ENCODE data around the gene CEP97.
"Not testable (repeated sequence)": the region's sequence is repeated elsewhere in the genome, so short reads cannot be mapped to it uniquely, and the experiment has no call there.

The CEP97 gene

GRCh38 chr3:101720851-101721840 is 3.3 kb upstream of the CEP97 start:
- Mint-ChIP-seq H3K27me3 (no peaks in the 10 kb centered on the region), H3K36me3 (peaks cover 2% of the 10 kb centered on the region), H3K4me3 (peak overlapping the region; percentile 0), H3K4me1 (peaks cover 48% of the 10 kb centered on the region), H3K9me3 (no peaks in the 10 kb centered on the region), H3K27ac (peak overlapping the region; percentile 83)
- CTCF ChIA-PET: interaction anchor here (0.7 to 1.1 kb wide), 2 partner anchors 82 to 103 kb away, joined by 3 to 5 read pairs; no protein-coding TSS in a partner anchor
- DNase-seq: no peak

- peaks cover 60% of the 10 kb centered on the region for H3K4me1 Mint-ChIP-seq
- peak overlapping the region; percentile 31 for H3K4me3 Mint-ChIP-seq
- peak; percentile 30 for DNase-seq
- H3K27me3 Mint-ChIP-seq: no peaks in the 10 kb centered on the region
- no peaks in the 10 kb centered on the region for H3K9me3 Mint-ChIP-seq
- peaks cover 10% of the 10 kb centered on the region for H3K36me3 Mint-ChIP-seq
- CTCF ChIA-PET: interaction anchor here (1.0 kb wide), 1 partner anchor 14 kb away, joined by 7 read pairs; no protein-coding TSS in a partner anchor
- peak overlapping the region; percentile 83 for H3K27ac Mint-ChIP-seq
Observed at GRCh38 chr3:101722394-101723173, 1.8 kb upstream of the CEP97 start.

- H3K27me3 Mint-ChIP-seq: no peaks in the 10 kb centered on the region
- peaks cover 25% of the 10 kb centered on the region for H3K36me3 Mint-ChIP-seq
- peak overlapping the region; percentile 99 for H3K4me3 Mint-ChIP-seq
- DNase-seq: peak; percentile 61
- CTCF ChIA-PET: interaction anchor here (1.2 to 1.8 kb wide), 3 partner anchors 10 to 49 kb away, joined by 3 to 8 read pairs (median 5); partner anchors contain the start of gene ZBTB11
- H3K4me1 Mint-ChIP-seq: peaks cover 61% of the 10 kb centered on the region
- no peaks in the 10 kb centered on the region for H3K9me3 Mint-ChIP-seq
- H3K27ac Mint-ChIP-seq: peak overlapping the region; percentile 94
Observed at GRCh38 chr3:101725194-101725889, 928 bp downstream of the CEP97 start.

- CTCF ChIA-PET: interaction anchor here (1.2 to 1.8 kb wide), 2 partner anchors 11 to 50 kb away, joined by 5 to 8 read pairs; partner anchors contain the start of gene ZBTB11
- Mint-ChIP-seq H3K27me3 (no peaks in the 10 kb centered on the region), H3K4me3 (peak overlapping the region; percentile 99), H3K9me3 (no peaks in the 10 kb centered on the region), H3K27ac (peak overlapping the region; percentile 94), H3K36me3 (peaks cover 30% of the 10 kb centered on the region), H3K4me1 (peaks cover 57% of the 10 kb centered on the region)
- DNase-seq: no peak
Observed at GRCh38 chr3:101725890-101726275, 1.5 kb downstream of the CEP97 start.

DNA sequence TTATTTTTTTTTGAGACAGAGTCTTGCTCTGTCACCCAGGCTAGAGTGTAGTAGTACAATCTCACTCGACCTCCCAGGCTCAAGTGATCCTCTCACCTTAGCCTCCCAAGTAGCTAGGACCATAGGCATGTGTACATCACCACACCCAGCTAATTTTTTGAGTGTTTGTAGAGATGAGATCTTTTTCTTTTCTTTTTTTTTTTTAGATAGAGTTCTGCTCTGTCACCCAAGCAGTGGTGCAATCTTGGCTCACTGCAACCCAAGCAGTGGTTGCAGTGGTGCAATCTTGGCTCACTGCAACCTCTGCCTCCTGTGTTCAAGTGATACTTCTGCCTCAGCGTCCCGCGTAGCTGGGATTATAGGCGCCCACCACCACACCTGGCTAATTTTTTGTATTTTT is 5.2 kb downstream of the CEP97 start:
- H3K27me3 Mint-ChIP-seq: no peaks in the 10 kb centered on the region
- no peak overlapping the region for H3K4me3 Mint-ChIP-seq
- peaks cover 30% of the 10 kb centered on the region for H3K4me1 Mint-ChIP-seq
- CTCF ChIA-PET: no interaction called here
- H3K36me3 Mint-ChIP-seq: peaks cover 58% of the 10 kb centered on the region
- no peaks in the 10 kb centered on the region for H3K9me3 Mint-ChIP-seq
- no peak for DNase-seq
- peak overlapping the region; percentile 15 for H3K27ac Mint-ChIP-seq

- DNase-seq: no peak
- H3K4me3 Mint-ChIP-seq: no peak overlapping the region
- peaks cover 22% of the 10 kb centered on the region for H3K4me1 Mint-ChIP-seq
- peaks cover 69% of the 10 kb centered on the region for H3K36me3 Mint-ChIP-seq
- H3K27me3 Mint-ChIP-seq: no peaks in the 10 kb centered on the region
- no peaks in the 10 kb centered on the region for H3K9me3 Mint-ChIP-seq
- CTCF ChIA-PET: no interaction called here
- H3K27ac Mint-ChIP-seq: no peak overlapping the region
Observed at GRCh38 chr3:101730839-101731238, 6.4 kb downstream of the CEP97 start.

DNA sequence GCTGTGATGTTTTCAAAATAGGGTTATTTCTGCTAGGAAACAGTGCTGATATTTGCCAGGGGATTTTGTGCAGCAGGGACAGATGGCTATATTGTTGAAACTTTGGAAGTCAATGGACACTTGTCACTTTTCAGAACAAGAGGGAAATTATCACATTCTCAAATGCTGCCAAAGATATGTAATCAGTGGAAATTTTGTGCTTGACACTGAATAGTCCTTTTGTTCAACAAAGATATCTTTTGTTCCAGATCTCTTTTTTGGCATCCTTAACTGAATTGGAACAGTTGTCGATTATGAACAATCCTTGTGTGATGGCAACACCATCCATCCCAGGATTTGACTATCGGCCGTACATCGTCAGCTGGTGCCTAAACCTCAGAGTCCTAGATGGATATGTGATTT is 7.8 kb downstream of the CEP97 start:
- no peak for DNase-seq
- H3K27ac Mint-ChIP-seq: no peak overlapping the region
- peaks cover 4% of the 10 kb centered on the region for H3K9me3 Mint-ChIP-seq
- CTCF ChIA-PET: no interaction called here
- H3K4me1 Mint-ChIP-seq: peaks cover 8% of the 10 kb centered on the region
- peaks cover 75% of the 10 kb centered on the region for H3K36me3 Mint-ChIP-seq
- H3K4me3 Mint-ChIP-seq: no peak overlapping the region
- no peaks in the 10 kb centered on the region for H3K27me3 Mint-ChIP-seq

- peaks cover 13% of the 10 kb centered on the region for H3K9me3 Mint-ChIP-seq
- no peaks in the 10 kb centered on the region for H3K4me1 Mint-ChIP-seq
- H3K4me3 Mint-ChIP-seq: no peak overlapping the region
- H3K36me3 Mint-ChIP-seq: peaks cover 75% of the 10 kb centered on the region
- H3K27ac Mint-ChIP-seq: no peak overlapping the region
- CTCF ChIA-PET: no interaction called here
- no peak for DNase-seq
- H3K27me3 Mint-ChIP-seq: no peaks in the 10 kb centered on the region
Observed at GRCh38 chr3:101735833-101736232, 11.4 kb downstream of the CEP97 start.

DNA sequence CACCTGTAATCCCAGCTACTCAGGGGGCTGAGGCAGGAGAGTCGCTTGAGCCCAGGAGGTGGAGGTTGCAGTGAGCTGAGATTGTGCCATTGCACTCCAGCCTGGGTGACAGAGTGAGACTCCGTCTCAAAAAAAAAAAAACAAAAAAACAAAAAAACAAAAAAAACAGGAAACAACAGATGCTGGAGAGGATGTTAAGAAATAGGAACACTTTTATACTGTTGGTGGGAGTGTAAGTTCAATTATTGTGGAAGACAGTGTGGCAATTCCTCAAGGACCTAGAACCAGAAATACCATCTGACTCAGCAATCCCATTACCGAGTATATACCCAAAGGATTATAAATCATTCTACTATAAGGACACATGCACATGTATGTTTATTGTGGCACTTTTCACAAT is 17.5 kb downstream of the CEP97 start:
- peaks cover 12% of the 10 kb centered on the region for H3K9me3 Mint-ChIP-seq
- DNase-seq, CTCF ChIA-PET, H3K27me3 Mint-ChIP-seq, H3K4me3 Mint-ChIP-seq, H3K27ac Mint-ChIP-seq, H3K4me1 Mint-ChIP-seq: not testable (repeated sequence)
- H3K36me3 Mint-ChIP-seq: peaks cover 54% of the 10 kb centered on the region

DNA sequence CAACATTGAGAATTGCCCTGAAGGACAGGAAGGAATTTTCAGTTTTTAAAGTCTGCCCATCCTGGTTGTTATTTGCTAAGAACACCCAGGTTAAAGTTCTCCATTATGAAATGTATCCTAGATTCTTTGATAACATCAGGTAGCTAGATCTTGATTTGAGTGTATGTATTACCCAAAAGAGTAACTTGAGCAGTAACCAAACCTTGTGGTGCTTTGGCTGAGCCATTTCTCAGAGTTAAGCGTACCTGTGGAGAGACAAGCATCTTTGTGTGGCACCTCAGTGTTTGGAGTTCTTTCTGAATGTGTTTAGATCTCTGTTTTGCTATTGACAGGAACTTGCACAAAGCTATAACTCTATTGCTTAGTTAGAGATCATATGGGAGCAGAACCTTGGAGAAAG is 20.4 kb downstream of the CEP97 start:
- Mint-ChIP-seq H3K27ac (no peak overlapping the region), H3K4me1 (peaks cover 2% of the 10 kb centered on the region), H3K27me3 (no peaks in the 10 kb centered on the region), H3K4me3 (no peak overlapping the region), H3K36me3 (peaks cover 43% of the 10 kb centered on the region), H3K9me3 (peaks cover 4% of the 10 kb centered on the region)
- DNase-seq: no peak
- CTCF ChIA-PET: interaction anchor here (1.2 kb wide), 1 partner anchor 484 kb away, joined by 3 read pairs; no protein-coding TSS in a partner anchor

- CTCF ChIA-PET, H3K27ac Mint-ChIP-seq, DNase-seq, H3K4me3 Mint-ChIP-seq, H3K4me1 Mint-ChIP-seq, H3K27me3 Mint-ChIP-seq, H3K9me3 Mint-ChIP-seq: not testable (repeated sequence)
- H3K36me3 Mint-ChIP-seq: peaks cover 47% of the 10 kb centered on the region
Observed at GRCh38 chr3:101745934-101746333, 21.5 kb downstream of the CEP97 start.

GRCh38 chr3:101753386-101754113 is 29.1 kb downstream of the CEP97 start:
- CTCF ChIA-PET, H3K27ac Mint-ChIP-seq, H3K27me3 Mint-ChIP-seq, H3K9me3 Mint-ChIP-seq, H3K4me3 Mint-ChIP-seq: not testable (repeated sequence)
- peaks cover 68% of the 10 kb centered on the region for H3K36me3 Mint-ChIP-seq
- DNase-seq: peak; percentile 37
- peaks cover 20% of the 10 kb centered on the region for H3K4me1 Mint-ChIP-seq

- CTCF ChIA-PET: no interaction called here
- Mint-ChIP-seq H3K27ac (no peak overlapping the region), H3K9me3 (no peaks in the 10 kb centered on the region), H3K27me3 (no peaks in the 10 kb centered on the region), H3K36me3 (peaks cover 64% of the 10 kb centered on the region), H3K4me1 (peaks cover 25% of the 10 kb centered on the region), H3K4me3 (no peak overlapping the region)
- DNase-seq: no peak
Observed at GRCh38 chr3:101758224-101758623, 33.8 kb downstream of the CEP97 start.
